ENCODE measurements around the gene PLK5. TPM values are rescaled to one million over a fixed set of nuclear protein-coding genes. Genes with fewer than 3 reads are reported as not detected.

Gene PLK5, protein sequence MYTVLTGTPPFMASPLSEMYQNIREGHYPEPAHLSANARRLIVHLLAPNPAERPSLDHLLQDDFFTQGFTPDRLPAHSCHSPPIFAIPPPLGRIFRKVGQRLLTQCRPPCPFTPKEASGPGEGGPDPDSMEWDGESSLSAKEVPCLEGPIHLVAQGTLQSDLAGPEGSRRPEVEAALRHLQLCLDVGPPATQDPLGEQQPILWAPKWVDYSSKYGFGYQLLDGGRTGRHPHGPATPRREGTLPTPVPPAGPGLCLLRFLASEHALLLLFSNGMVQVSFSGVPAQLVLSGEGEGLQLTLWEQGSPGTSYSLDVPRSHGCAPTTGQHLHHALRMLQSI
- total RNA-seq: 0.12 TPM

DNA sequence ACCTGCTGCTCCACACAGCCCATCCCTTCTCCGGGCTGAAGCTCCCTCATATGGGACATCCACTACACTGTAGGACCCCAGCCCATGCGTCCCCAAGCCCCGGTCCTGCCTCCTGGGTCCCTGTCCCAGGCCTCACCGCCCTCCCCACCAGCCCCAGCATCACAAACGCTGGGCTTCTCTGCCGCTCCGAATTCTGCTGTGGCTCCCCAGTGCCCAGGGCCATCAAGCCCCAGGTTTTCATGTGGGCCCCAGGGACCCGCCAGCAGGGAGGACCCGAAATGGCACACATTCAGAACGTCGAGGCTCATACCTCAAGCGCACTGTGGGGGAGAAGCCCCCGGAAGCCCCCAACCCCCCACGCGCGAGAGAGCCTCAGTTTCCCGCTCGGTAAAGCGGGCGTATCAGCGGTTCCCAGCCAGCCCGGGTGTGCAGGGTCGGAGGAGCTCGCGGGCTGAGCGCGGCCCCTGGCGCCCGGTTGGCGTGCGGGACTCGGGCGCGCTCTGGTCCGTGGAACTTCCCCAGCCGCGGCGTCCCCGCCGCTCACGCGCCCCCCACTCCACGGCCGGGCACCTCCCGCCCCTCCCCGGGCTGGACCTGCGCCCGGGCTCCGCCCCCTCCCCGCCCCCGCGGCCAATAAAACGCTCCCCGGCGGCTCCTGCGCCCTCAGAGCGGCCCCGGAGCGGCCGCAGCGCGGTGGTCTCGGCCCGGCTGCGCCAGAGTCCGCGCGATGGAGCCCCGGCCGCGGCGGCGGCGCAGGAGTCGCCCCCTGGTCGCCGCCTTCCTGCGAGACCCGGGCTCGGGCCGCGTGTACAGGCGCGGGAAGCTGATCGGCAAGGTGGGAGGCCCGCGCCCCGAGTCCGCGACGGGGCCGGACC is at the start of gene PLK5:
TSS of gene PLK5 (plus strand) at position 666 of the 875 bp plus-strand sequence. CDS start 2,920 bp downstream, outside the sequence.

DNA sequence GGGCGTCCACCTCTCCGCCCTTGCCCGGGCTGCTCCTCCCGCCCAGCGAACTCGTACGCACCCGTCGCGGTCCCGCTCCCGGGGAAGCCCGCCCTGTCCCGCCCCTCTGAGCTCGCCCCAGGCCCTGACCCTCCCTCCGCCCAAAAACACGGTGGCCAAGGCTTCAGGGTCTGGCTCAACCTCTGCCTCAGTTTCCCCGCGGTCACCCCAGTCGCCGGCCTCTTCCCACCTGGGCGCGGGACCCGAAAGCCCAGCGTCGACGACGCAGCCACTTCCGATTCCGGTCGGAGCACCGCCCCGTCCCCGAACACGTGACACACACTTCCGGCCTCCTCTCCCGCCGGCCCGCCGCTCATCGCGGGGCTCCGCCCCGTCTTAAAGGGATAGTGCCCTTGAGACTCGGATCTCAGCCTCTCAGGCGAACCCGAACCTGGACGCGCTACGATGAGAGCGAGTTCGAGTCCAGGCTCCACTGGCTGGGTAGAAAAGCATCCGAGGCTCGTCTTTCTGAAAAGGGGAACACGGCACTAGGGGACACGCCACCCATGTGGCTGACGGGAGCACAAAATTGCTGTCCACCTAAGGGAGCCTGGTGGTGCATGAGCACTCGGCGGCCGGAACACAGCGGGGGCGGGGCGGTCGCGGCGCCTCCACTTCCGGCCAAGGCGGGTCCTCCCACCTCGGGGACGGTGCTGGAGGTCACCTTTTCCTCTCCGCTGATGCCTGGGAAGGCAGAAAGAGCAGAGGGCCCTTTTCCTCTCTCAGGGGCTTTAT is 44.8 kb upstream of the PLK5 start, which contains the start of gene C19orf25:
TSS of gene C19orf25 (minus strand) at position 282 of the 774 bp plus-strand sequence. CDS start 312 bp downstream, outside the sequence.

DNA sequence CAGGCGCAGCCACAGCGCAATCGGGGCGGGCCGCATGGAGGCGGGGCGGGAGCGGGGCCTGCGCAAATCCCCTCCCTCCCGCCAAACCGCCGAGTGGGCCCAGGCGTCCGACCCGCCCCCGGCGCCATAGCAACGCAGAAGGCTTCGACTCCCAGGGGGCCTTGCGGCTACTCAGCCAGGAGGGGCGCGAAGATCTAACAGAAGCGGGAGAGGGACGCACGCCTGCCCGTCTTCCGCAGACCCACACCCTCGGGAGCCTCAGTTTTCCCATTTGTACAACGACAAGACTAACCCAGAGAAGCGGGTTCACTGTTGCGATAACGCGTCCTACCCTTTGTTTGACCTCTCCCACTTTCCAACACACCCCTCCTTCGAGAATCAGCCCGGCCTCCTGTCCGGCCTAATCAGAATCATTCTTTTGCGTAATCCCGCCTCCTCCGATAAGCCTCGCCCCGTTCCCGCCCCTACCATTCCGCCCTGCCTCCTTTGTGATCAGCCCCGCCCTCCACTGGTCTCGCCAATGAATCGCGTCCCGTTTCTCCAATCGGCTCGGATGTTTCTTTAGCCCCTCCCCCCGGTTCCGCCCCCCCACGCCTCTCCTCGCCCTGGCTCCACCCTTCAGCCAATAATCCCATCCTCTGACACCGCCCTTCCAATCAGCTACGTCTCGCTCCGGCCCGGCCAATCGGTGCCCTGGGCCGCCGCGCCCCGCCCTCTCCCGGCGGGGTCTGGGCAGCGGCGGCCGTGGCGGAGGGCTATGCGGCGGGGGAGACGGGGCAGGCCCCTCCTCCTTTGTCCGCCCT is 33.4 kb upstream of the PLK5 start, which contains the start of gene PCSK4:
TSS of gene PCSK4 (minus strand) at position 40 of the 803 bp plus-strand sequence. CDS start at position 36, 4 bp downstream.

DNA sequence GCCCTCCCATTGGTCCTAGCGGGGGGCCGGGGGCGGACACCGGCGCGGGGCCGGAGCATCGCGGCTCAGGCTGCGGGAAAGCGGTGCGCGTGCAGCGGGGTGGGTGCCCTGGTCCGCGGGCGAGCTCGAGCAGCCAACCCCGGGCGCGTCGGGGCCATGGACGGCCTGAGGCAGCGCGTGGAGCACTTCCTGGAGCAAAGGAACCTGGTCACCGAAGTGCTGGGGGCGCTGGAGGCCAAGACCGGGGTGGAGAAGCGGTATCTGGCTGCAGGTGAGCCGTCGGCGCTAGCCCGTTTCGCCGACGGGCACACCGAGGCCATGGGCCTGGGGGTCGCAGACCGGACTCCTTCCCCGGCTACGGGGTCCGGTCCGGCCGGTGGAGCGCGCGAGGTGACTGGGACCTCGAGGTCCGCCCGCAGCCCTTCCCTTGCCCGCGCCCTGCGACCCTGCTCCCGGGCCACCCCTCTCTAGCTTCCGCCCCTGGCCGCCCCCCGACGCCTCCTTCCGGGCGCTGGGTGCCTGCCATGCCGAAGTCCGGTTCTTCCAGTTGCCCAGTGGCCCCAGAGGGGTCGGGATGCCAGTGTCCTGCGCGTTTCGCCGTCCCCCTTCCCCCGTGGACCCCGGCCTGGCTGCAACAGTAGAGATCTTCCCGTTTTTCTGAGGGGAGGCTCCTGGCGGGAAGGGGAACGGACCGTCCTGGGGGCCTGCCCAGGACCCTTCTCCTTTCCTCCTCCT is 32.6 kb upstream of the PLK5 start, which contains the start of gene REEP6:
TSS of gene REEP6 (plus strand) at position 68 of the 735 bp plus-strand sequence. CDS start at position 157, 89 bp downstream.

DNA sequence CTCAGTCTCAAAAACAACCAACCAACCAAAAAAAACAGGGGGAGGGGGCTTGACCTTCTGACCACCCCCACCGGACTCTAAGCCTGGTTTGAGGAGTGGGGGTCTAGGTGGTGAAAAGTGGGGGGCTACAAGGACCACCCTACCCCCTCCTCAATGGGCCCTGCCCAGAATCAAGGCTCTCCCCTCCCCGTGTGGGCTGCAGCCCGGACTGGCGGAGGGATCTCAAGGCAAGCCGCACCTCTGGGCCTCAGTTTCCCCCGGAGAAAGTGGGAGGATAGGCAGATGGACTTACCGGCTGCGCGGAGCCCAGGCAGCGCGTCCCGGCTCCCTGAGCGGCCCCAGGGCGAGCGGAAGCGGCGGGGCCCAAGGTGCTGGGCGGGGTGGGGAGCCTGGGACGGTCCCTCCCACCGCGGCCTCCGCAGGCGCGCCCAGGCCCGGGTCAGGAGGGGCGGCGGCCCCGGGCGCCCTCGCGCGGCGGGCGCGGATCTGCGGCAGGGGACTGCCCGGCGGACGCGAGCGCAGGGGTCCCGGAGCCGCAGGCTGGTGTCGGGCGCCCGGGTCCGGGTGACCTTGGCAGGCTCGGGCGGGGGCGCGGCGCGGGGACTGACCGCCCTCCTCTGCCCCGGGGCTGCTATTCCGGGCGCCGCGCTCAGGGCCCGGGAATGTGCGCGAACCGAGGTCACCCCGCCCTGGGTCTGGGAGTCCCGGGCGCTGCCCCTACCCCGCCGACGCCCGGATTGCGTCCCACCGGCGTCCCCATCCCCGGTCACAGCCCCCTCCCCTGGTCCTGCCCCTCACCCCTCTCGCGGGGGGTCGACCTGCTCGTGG is 11.0 kb upstream of the PLK5 start, which contains the start of gene ADAMTSL5:
TSS of gene ADAMTSL5 (minus strand) at position 349 of the 828 bp plus-strand sequence. CDS start 2,076 bp downstream, outside the sequence.

DNA sequence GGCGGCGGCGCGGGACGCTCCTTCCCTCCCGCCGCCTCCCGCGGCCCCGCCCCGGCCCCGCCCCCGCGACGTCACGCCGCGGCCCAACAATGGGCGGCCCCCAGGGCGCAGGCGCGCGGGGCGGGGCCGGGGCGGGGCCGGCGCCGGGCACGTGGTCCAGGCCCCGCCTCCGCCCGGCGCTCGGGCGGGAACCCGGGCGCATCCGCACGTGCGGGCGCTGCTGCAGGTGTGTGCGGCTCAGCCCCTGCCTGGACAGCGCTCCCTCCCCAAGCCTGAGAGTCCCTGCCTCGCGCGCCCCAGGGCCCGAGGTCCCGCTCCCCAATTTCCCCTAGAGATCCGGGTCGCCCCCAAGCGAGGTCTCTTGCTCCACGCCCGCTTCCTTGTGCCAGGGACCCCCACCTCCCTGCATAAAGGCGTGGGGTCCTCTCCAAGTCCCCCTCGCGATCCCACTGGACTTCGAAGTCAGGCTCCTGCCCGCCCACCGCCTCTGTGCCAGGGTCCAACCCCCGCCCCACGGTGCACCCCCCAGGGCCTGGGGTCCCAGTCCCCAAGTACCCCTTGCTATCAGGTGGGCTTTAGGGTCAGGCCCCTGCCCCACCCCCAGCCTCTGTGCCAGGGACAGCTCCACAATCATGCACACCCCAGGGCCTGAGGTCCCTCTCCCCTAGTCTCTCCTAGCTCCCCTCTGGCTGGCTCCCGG is 44.6 kb downstream of the PLK5 start, which contains the start of gene MEX3D:
TSS of gene MEX3D (minus strand) at position 6 of the 700 bp plus-strand sequence. CDS start 267 bp downstream, outside the sequence.

Small RNA genes within 50 kb of the gene (small RNA-seq; reads per million reads assigned to genes)
- not detected for gene AC005943.2 (ENCODE audit: low replicate concordance)
- not detected for gene RN7SL477P (ENCODE audit: low replicate concordance)

Other genes starting within 250 kb of the PLK5 start
- 16.6 TPM for gene FAM174C, start 248.5 kb upstream of the PLK5 start, total RNA-seq
- gene EFNA2, start 238.2 kb upstream of the PLK5 start, total RNA-seq: 2.9 TPM
- 83.7 TPM for gene NDUFS7, start 140.2 kb upstream of the PLK5 start, total RNA-seq
- gene GAMT, start 122.5 kb upstream of the PLK5 start, total RNA-seq: 63.8 TPM
- gene DAZAP1, start 116.5 kb upstream of the PLK5 start, total RNA-seq: 59.6 TPM
- 697 TPM for gene RPS15, start 85.7 kb upstream of the PLK5 start, total RNA-seq
- 1.7 TPM for gene APC2, start 74.0 kb upstream of the PLK5 start, total RNA-seq
- 37.7 TPM for gene C19orf25, start 44.9 kb upstream of the PLK5 start, total RNA-seq
- 9.4 TPM for gene PCSK4, start 33.7 kb upstream of the PLK5 start, total RNA-seq
- gene REEP6, start 32.9 kb upstream of the PLK5 start, total RNA-seq: 4.0 TPM
- 2.7 TPM for gene ADAMTSL5, start 11.1 kb upstream of the PLK5 start, total RNA-seq
- gene MEX3D, start 44.2 kb downstream of the PLK5 start, total RNA-seq: 52.7 TPM
- 74.8 TPM for gene MBD3, start 68.8 kb downstream of the PLK5 start, total RNA-seq
- 49.7 TPM for gene UQCR11, start 81.4 kb downstream of the PLK5 start, total RNA-seq
- 80.4 TPM for gene TCF3, start 128.5 kb downstream of the PLK5 start, total RNA-seq
- gene ONECUT3, start 229.4 kb downstream of the PLK5 start, total RNA-seq: not detected

Measured in metanephros (tissue), 2 donors.